Measurements from ENCODE around the gene PDE1C.

The PDE1C gene

DNA sequence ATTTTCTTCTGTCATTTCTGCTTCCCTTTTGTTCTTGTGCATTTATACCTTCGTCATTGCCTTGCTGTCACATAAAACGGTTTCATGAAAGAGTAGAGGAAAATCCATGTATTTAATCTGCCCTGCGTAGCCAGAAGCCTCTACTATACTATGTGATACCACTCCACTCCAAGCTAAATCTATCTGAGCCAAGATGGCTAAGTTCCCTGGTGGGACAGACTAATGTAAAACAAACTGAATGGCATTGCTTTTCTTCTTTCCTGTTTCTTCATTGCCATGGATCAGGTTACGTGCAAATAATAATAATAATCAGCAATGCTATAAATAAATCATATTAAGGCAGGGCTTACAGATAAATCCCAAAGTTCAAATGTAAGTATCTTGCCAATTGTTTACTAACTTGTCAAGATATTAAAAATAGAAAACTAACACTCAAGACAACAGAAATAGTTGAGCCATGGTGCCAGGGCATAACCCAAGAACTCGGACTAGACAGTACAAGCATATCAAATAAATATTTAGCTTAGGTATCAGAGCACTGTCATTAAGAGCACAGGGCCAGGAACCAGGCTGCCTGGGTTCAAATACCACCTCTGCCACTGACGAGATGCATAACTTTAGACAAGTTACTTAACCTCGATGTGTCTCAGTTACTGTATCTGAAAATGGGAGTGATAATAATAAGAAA lies 151.4 kb downstream of the PDE1C start:
- H3K27ac ChIP-seq = no peak overlapping the region
- TF ChIP-seq, protein P1, sequence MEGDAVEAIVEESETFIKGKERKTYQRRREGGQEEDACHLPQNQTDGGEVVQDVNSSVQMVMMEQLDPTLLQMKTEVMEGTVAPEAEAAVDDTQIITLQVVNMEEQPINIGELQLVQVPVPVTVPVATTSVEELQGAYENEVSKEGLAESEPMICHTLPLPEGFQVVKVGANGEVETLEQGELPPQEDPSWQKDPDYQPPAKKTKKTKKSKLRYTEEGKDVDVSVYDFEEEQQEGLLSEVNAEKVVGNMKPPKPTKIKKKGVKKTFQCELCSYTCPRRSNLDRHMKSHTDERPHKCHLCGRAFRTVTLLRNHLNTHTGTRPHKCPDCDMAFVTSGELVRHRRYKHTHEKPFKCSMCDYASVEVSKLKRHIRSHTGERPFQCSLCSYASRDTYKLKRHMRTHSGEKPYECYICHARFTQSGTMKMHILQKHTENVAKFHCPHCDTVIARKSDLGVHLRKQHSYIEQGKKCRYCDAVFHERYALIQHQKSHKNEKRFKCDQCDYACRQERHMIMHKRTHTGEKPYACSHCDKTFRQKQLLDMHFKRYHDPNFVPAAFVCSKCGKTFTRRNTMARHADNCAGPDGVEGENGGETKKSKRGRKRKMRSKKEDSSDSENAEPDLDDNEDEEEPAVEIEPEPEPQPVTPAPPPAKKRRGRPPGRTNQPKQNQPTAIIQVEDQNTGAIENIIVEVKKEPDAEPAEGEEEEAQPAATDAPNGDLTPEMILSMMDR (IDR thresholded peaks at IDR 0.05) = no peak
- TF ChIP-seq ZFX (IDR thresholded peaks at IDR 0.05; ENCODE audit: borderline replicate concordance) = no peak

DNA sequence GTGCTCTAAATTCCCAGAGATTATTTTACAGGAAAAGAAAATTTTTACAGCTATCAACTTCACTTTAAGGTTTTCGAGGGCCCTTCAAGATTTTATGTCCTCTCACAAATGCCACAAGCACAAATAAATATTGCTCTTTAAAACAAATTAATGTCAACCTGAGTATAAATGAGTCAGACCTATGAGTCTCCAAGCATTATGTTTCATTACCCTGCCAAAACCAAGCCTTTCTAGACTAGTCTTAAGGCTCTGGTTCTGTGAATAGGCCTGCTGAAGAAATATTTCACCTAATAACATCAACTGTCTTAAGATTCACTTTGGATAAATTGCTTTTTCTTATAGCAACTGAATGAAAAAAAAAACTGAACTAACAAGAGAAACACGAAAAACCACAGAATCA lies 153.0 kb downstream of the PDE1C start:
- H3K27ac ChIP-seq = no peak overlapping the region
- TF ChIP-seq, protein P1 (IDR thresholded peaks at IDR 0.05) = no peak
- no peak for TF ChIP-seq ZFX (IDR thresholded peaks at IDR 0.05; ENCODE audit: borderline replicate concordance)

DNA sequence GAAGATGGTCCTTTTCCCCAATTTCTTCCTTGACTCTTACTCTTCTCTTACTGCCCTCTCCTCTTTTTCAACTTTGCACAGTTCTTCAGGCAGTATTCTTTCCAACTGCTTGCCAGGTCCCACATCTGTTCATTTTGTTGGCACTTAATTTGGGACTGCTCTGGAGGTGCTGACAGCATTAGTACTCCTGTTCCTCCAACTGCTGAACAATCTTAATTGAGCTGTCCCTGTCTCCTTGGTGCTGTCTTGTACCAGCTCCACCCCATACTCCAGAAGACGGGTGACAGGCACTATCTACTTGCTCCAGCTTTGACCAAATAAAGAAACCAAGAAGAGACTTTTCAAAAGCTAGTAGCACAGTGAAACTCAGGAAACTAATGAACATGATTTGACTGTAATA lies 160.0 kb downstream of the PDE1C start:
- TF ChIP-seq, protein P1 (IDR thresholded peaks at IDR 0.05) = no peak
- TF ChIP-seq ZFX (IDR thresholded peaks at IDR 0.05; ENCODE audit: borderline replicate concordance) = no peak
- no peak overlapping the region for H3K27ac ChIP-seq

DNA sequence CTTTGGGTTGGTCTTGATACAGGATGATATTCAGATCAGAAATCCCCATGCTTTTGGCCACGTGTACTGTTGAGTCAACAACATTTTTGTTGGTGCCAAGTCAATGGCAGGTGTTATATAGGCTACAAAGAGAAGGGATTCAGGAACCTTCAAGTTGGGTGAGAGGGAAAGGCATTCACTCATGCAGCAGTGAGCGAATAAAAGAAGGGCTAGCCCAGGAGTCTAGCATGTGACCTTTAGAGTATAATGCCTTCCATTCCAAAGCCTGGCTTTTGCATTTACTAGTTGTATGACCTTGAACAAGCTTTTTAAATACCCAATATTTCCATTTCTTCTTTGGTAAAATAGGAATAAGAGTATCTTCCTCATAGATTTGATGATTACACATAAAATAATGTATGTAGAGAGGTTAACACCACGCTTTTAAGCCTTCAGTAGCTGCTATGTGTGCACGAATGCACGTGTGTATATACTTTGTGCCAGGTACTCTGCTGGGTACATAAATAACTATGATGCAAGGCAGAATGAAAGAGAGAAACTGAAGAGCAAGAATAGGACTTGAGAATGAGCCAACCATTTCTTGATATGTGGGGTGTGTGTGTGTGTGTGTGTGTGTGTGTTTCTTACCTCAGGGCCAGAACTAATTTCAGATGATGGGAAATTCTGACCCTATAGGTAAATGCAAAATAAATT lies 163.6 kb downstream of the PDE1C start:
- TF ChIP-seq ZFX (IDR thresholded peaks at IDR 0.05; ENCODE audit: borderline replicate concordance) = no peak
- TF ChIP-seq, protein P1 (IDR thresholded peaks at IDR 0.05) = no peak
- no peak overlapping the region for H3K27ac ChIP-seq

DNA sequence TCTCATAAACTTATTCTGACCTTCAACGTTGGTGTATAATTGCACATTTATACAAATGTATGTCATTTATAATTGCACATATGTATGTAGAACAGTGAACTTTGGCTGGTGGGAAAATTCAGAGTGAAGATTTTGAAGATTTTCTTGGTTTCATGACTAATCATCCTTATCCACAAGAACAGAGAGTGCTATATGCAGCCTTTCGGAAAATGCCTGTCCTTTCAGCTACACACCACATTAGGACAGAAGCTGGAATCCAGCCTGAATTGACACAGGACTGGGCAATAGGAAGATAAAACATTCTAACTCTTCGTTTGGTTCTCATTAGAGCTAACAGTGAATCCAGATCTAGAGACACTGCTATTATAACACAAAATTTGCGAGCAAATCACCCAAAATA lies 166.2 kb downstream of the PDE1C start:
- H3K27ac ChIP-seq = no peak overlapping the region
- no peak for TF ChIP-seq ZFX (IDR thresholded peaks at IDR 0.05; ENCODE audit: borderline replicate concordance)
- TF ChIP-seq, protein P1 (IDR thresholded peaks at IDR 0.05) = no peak

DNA sequence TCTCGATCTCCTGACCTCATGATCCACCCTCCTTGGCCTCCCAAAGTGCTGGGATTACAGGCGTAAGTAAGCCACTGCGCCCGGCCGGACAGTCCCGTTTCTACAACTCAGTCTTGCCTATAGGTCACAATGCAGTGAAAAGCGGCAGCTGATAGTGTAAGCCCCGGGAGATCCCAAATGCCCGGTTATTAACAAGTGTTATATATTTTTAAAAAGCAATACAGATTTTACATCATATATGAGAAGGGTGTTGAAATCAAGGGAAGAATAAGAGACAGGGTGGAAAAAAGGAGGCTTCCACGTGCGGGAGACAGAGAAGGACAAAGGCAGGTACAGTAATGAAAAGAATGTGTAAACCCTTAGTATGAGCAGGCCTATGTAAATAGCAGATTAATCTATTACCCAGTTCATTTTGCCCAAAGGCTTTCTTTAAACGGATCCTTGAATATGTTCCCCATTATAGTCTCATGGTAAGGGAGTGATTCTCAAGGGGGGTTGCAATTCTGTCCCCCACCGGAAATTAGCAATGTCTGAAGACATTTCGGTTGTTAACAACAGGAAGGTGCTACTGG lies 170.8 kb downstream of the PDE1C start:
- no peak overlapping the region for H3K27ac ChIP-seq
- TF ChIP-seq, protein P1 (IDR thresholded peaks at IDR 0.05) = no peak
- TF ChIP-seq ZFX (IDR thresholded peaks at IDR 0.05; ENCODE audit: borderline replicate concordance) = no peak

DNA sequence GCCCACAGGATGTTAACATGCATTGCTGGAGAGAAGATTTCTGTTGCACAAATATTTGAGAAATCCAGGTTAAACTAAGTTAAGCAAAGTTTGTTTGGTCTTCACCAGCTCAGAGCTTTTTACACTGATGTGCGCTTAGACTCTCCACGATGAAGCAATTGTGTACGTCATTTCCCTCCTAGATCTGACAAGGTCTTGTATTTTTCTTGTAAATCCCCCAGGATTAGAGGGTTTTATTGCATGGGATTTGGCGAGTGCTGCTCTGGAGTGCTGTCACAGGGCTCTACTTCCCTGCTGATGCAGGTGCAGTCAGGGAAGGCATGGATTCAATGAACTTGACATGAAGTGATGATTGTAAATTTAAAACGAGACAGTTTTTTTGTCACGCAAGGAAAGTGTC lies 173.3 kb downstream of the PDE1C start:
- no peak overlapping the region for H3K27ac ChIP-seq
- TF ChIP-seq, protein P1 (IDR thresholded peaks at IDR 0.05) = no peak
- TF ChIP-seq ZFX (IDR thresholded peaks at IDR 0.05; ENCODE audit: borderline replicate concordance) = no peak
